K562 (cell line): ENCODE data around the gene FRMD5. TPM values are rescaled to one million over a fixed set of nuclear protein-coding genes. Genes with fewer than 3 reads are reported as not detected.
A peak's percentile ranks its signal among the peaks of the same experiment; 100 is the strongest.

Source experiments
- ATAC-seq: fragments of 200-7000 bp; cut with Tn5 transposase; 3 replicates; pipeline ENCODE4 v1.9.1; 2020; ENCODE audit warnings: moderate library complexity
- BruUV-seq: library from RNA; stranded (reverse); fragments of 400-500 nt; replicated peaks from 2 replicates; lab custom pipeline; 2021; lab: Mats Ljungman, UMichigan
- CTCF ChIA-PET: fragments of 300-600 bp; formaldehyde crosslinking; extraction: SDS; loops from one replicate; lab custom pipeline; 2021; ENCODE audit warnings: low intra/inter-chr PET ratio; lab: Yijun Ruan, JAX
- POLR2A ChIA-PET: fragments of 300-600, 350-650 bp; sonication (Branson Sonifier 250); formaldehyde crosslinking; extraction: SDS; loops from one replicate; lab custom pipeline; 2021; ENCODE audit warnings: antibody characterized with exemption, inconsistent platforms; lab: Yijun Ruan, JAX
- DNase-seq, 4 experiments: peaks; one replicate each; pipeline versions ENCODE4 v3.0.0 to v3.0.0-alpha.2; 2011 to 2018; ENCODE audit warnings: low spot score in 3 of 4, mixed read lengths in 3 of 4; ENCODE audit errors: extremely low read depth in 1 of 4
- FAIRE-seq: peaks from 2 replicates; lab custom pipeline; 2011; peaks lifted over from hg19 to GRCh38; lab: Jason Lieb, UNC
- H2AFZ ChIP-seq: 2 replicates; pipeline ENCODE4 v1.6.0; 2011; ENCODE audit warnings: low read depth, low read length, control low read depth, inconsistent platforms
- H3K27ac ChIP-seq: fragments of 200-600 bp; 3 replicates; pipeline ENCODE4 v1.8.0; 2011; ENCODE audit warnings: low read depth, mild to moderate bottlenecking, control low read depth, inconsistent platforms, low read length, moderate library complexity, mixed read lengths; ENCODE audit errors: extremely low read depth
- H3K27me3 ChIP-seq, 2 experiments: fragments of 300-600 bp in 1 of 2; 2 replicates in 1 of 2; 3 replicates in 1 of 2; pipeline versions ENCODE4 v1.6.0 to v1.8.0; 2011; ENCODE audit warnings: inconsistent platforms in 2 of 2, low read length in 2 of 2, mild to moderate bottlenecking in 1 of 2, mixed read lengths in 1 of 2, moderate library complexity in 1 of 2; ENCODE audit not compliant: control insufficient read depth in 2 of 2, insufficient read depth in 2 of 2
- H3K36me3 ChIP-seq: fragments of 300-600 bp; 3 replicates; pipeline ENCODE4 v1.8.0; 2011; ENCODE audit warnings: mild to moderate bottlenecking, low read length, inconsistent platforms; ENCODE audit not compliant: control insufficient read depth, insufficient read depth
- H3K4me1 ChIP-seq, 2 experiments: fragments of 200-600 bp in 1 of 2; replicated peaks in 1 of 2; 2 replicates in 1 of 2; 3 replicates in 1 of 2; pipeline versions ENCODE4 v1.5.1 to v1.8.0; 2011; ENCODE audit warnings: inconsistent platforms in 2 of 2, low read length in 2 of 2, mild to moderate bottlenecking in 1 of 2, mixed read lengths in 1 of 2, moderate library complexity in 1 of 2; ENCODE audit not compliant: control insufficient read depth in 2 of 2, insufficient read depth in 2 of 2
- H3K4me2 ChIP-seq: 2 replicates; pipeline ENCODE4 v1.6.1; 2011; ENCODE audit warnings: low read length, control low read depth, inconsistent platforms, mixed read lengths; ENCODE audit not compliant: insufficient read depth
- H3K4me3 ChIP-seq: fragments of 200-600 bp; sonication (generic), shearing (Covaris generic); 2 replicates; pipeline ENCODE4 v1.5.1; 2016; ENCODE audit warnings: control low read depth, inconsistent platforms
- H3K79me2 ChIP-seq: fragments of 200-600 bp; 3 replicates; pipeline ENCODE4 v1.8.0; 2011; ENCODE audit warnings: low read length, inconsistent platforms; ENCODE audit not compliant: control insufficient read depth, insufficient read depth
- H3K9ac ChIP-seq, 2 experiments: 2 replicates each; pipeline versions ENCODE4 v1.6.0 to v1.6.1; 2011; ENCODE audit warnings: low read depth in 2 of 2, low read length in 2 of 2, control low read depth in 1 of 2, inconsistent platforms in 1 of 2, mild to moderate bottlenecking in 1 of 2, mixed read lengths in 1 of 2; ENCODE audit not compliant: insufficient read depth in 1 of 2
- H3K9me1 ChIP-seq: one replicate; pipeline ENCODE4 v1.6.0; 2011; ENCODE audit warnings: inconsistent platforms, mild to moderate bottlenecking, low read length, moderate library complexity; ENCODE audit not compliant: control insufficient read depth, insufficient read depth
- H3K9me3 ChIP-seq: replicated peaks from 2 replicates; pipeline ENCODE4 v1.5.1; 2011; ENCODE audit warnings: low read depth, low read length, inconsistent platforms; ENCODE audit not compliant: control insufficient read depth, insufficient read depth
- H4K20me1 ChIP-seq: replicated peaks from 2 replicates; pipeline ENCODE4 v1.6.1; 2011; ENCODE audit warnings: low read length, inconsistent platforms, mixed read lengths; ENCODE audit not compliant: control insufficient read depth, insufficient read depth
- CREM ChIP-seq: IDR thresholded peaks from 2 replicates; pipeline ENCODE4 v1.6.1; 2014; ENCODE audit warnings: antibody characterized with exemption, low read depth
- ETV6 ChIP-seq, 3 experiments: fragments of 150-350 bp in 1 of 3; sonication (generic) in 1 of 3; formaldehyde crosslinking in 1 of 3; IDR thresholded peaks; 2 replicates each; pipeline versions ENCODE4 v1.6.1 to v1.8.0; 2014 to 2022; ENCODE audit warnings: borderline replicate concordance in 2 of 3, low read depth in 2 of 3, antibody characterized with exemption in 1 of 3, low read length in 1 of 3, mild to moderate bottlenecking in 1 of 3, missing genetic modification reagents in 1 of 3
- KDM4B ChIP-seq, 2 experiments: fragments of 450-650 bp in 1 of 2; sonication (generic) in 1 of 2; IDR thresholded peaks; 2 replicates each; pipeline ENCODE4 v1.6.1; 2016 to 2017; ENCODE audit warnings: borderline replicate concordance in 2 of 2, antibody characterized with exemption in 1 of 2, low read depth in 1 of 2, mild to moderate bottlenecking in 1 of 2
- LEF1 ChIP-seq: fragments of 450-650 bp; IDR thresholded peaks from 2 replicates; pipeline ENCODE4 v1.6.1; 2016; ENCODE audit warnings: mild to moderate bottlenecking
- NONO ChIP-seq, 2 experiments: fragments of 200-400 bp in 1 of 2; fragments of 450-650 bp in 1 of 2; formaldehyde crosslinking in 1 of 2; IDR thresholded peaks; 2 replicates each; pipeline ENCODE4 v1.6.1; 2017; ENCODE audit warnings: low read depth in 2 of 2, mild to moderate bottlenecking in 2 of 2, moderate library complexity in 2 of 2, low read length in 1 of 2
- PKNOX1 ChIP-seq: fragments of 450-650 bp; IDR thresholded peaks from 2 replicates; pipeline ENCODE4 v1.6.1; 2016
- RAD21 ChIP-seq, 2 experiments: fragments of 250-450 bp in 1 of 2; fragments of 450-650 bp in 1 of 2; sonication (Bioruptor Pico) in 1 of 2; formaldehyde crosslinking in 1 of 2; IDR thresholded peaks in 1 of 2; conservative IDR thresholded peaks in 1 of 2; 2 replicates each; pipeline versions ENCODE4 v1.4.0 to v1.8.0; 2020 to 2022; ENCODE audit warnings: mild to moderate bottlenecking in 2 of 2, moderate library complexity in 1 of 2
- SOX6 ChIP-seq: fragments of 450-650 bp; IDR thresholded peaks from 2 replicates; pipeline ENCODE4 v1.6.1; 2014; ENCODE audit warnings: mild to moderate bottlenecking
- SP2 ChIP-seq: IDR thresholded peaks from 2 replicates; pipeline ENCODE4 v1.6.1; 2011; ENCODE audit warnings: mild to moderate bottlenecking, low read depth, low read length, moderate library complexity; ENCODE audit not compliant: poor library complexity, severe bottlenecking; ENCODE audit errors: extremely low read depth
- U2AF2 ChIP-seq: fragments of 200-400 bp; formaldehyde crosslinking; optimal IDR thresholded peaks from 2 replicates; pipeline ENCODE3; 2017; ENCODE audit warnings: low read depth, mild to moderate bottlenecking, low read length
- WGBS: fragments of 100-300 bp; shearing (Covaris generic); methylation state at CpG from one replicate; pipeline ENCODE4 v1.1.6; 2016; ENCODE audit warnings: low coverage, mixed read lengths; ENCODE audit not compliant: insufficient coverage; ENCODE audit errors: missing lambda C conversion rate; 5-methylcytosine and 5-hydroxymethylcytosine counted together
- in situ Hi-C: fragments of 300-500 bp; cut with MboI; formaldehyde crosslinking; loops from 4 replicates; pipeline ENCODE4 v1.15.0; 2018; ENCODE audit warnings: inconsistent platforms, mixed read lengths
- intact Hi-C: fragments of 100-400 bp; cut with micrococcal nuclease; formaldehyde crosslinking; loops from 2 replicates; pipeline ENCODE4 v1.14.2; 2022
- polyA plus RNA-seq, 8 experiments: library from polyadenylated mRNA; depleted of rRNA in 4 of 8; stranded (reverse) in 5 of 8; unstranded in 3 of 8; fragments of >200 nt; fragmentation: Nextera tagmentation in 2 of 8; fragmentation: Illumina TruSeq in 1 of 8; extraction: Ambion mirVana in 2 of 8; extraction: Trizol in 1 of 8; gene quantifications; 2 replicates each; pipeline versions ENCODE4 v1.2.1 to v1.2.3, GENCODE V29; 2011 to 2014; ENCODE audit warnings: inconsistent platforms in 1 of 8, missing spikeins in 1 of 8
- total RNA-seq, 7 experiments: library from RNA; depleted of rRNA in 6 of 7; stranded (reverse); fragments of >200 nt in 6 of 7; fragmentation: Illumina TruSeq in 2 of 7; extraction: Trizol in 2 of 7; gene quantifications; 2 replicates each; pipeline versions ENCODE4 v1.2.1 to v1.2.3, GENCODE V29; 2011 to 2021; ENCODE audit warnings: low replicate concordance in 1 of 7
- TF ChIP-seq, protein P1 (sequence below): fragments of 250-450 bp; sonication (Bioruptor Pico); IDR thresholded peaks from 2 replicates; pipeline ENCODE4 v1.8.0; 2021; ENCODE audit warnings: moderate library complexity, mild to moderate bottlenecking, inconsistent platforms

The FRMD5 gene
- total and polyA plus RNA-seq, 9 of the 15 experiments (the other 6 are each of a cell fraction or from before 2014, with no cell fraction given): 0.13 to 0.38 TPM; not detected in 7

- no peak for TF ChIP-seq KDM4B (IDR thresholded peaks at IDR 0.05; ENCODE audit: borderline replicate concordance in 2 of 2, low read depth in 1 of 2)
- no peak for TF ChIP-seq CREM
- TF ChIP-seq SOX6: no peak
- no peak for TF ChIP-seq LEF1
- no peak for TF ChIP-seq NONO (IDR thresholded peaks at IDR 0.05; ENCODE audit: low read depth in 2 of 2, low read length in 1 of 2)
- peak; percentile 30 for TF ChIP-seq SP2
- peak; percentile 98 for TF ChIP-seq PKNOX1
- no peak for TF ChIP-seq ETV6 (IDR thresholded peaks at IDR 0.05; ENCODE audit: borderline replicate concordance in 1 of 2, low read depth in 2 of 2, low read length in 1 of 2)
- TF ChIP-seq ETV6 (CRISPR knock-in tag; IDR thresholded peaks at IDR 0.05; ENCODE audit: borderline replicate concordance): no peak
- TF ChIP-seq U2AF2: no peak
These were observed at the start of gene FRMD5 (continued) for GRCh38 chr15:44195151-44195740.

DNA sequence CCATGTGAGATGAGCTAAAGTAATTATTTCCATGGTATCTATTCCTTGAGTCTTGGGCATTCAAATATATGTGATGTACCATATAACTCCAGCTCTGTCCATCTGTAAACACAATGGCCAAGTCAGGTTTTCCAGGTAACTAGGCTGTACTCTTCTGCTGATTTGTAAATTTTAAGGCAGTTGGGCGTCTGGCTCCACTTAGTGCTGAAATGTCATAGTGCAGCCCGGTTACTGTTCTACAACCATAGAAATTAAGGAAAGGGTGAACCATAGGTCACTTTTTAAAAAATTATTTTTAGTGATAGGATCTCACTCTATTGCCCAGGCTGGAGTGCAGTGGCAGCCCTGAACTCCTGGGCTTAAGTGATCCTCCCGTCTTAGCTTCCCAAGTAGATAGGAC is 48.8 kb upstream of the FRMD5 start:
- WGBS: 14% methylated on average over 3 of the region's 3 CpGs
- Histone ChIP-seq H3K27me3 (no peaks in the 10 kb centered on the region), H3K4me3 (no peak overlapping the region), H3K36me3 (no peaks in the 10 kb centered on the region), H3K9me1 (no peaks in the 10 kb centered on the region), H3K9me3 (no peaks in the 10 kb centered on the region), H3K27ac (no peak overlapping the region), H3K9ac (no peak overlapping the region), H3K4me1 (no peaks in the 10 kb centered on the region; a peak in 1 of 5 replicates), H4K20me1 (no peaks in the 10 kb centered on the region), H2AFZ (no peak overlapping the region), H3K4me2 (no peak overlapping the region), H3K79me2 (no peaks in the 10 kb centered on the region)
- intact Hi-C loops (no loop called here), in situ Hi-C loops (no loop called here)
- ChIA-PET POLR2A (interaction anchor here (0.7 to 1.0 kb wide), 2 partner anchors 9 to 44 kb away, joined by 3 to 4 read pairs; no protein-coding TSS in a partner anchor), CTCF (no interaction called here)
- DNase-seq (no peak), FAIRE-seq (no peak), ATAC-seq (peak; percentile 61; the same call in 2 of the 3 replicates)
- TF ChIP-seq RAD21 (CRISPR knock-in tag; conservative IDR thresholded peaks at IDR 0.05 in 1 of 2, IDR thresholded peaks at IDR 0.05 in 1 of 2): 0 out of 4 replicates have a peak, but pooled peaks of 1 of the 2 experiments have one; percentile 7
- TF ChIP-seq, protein P1, sequence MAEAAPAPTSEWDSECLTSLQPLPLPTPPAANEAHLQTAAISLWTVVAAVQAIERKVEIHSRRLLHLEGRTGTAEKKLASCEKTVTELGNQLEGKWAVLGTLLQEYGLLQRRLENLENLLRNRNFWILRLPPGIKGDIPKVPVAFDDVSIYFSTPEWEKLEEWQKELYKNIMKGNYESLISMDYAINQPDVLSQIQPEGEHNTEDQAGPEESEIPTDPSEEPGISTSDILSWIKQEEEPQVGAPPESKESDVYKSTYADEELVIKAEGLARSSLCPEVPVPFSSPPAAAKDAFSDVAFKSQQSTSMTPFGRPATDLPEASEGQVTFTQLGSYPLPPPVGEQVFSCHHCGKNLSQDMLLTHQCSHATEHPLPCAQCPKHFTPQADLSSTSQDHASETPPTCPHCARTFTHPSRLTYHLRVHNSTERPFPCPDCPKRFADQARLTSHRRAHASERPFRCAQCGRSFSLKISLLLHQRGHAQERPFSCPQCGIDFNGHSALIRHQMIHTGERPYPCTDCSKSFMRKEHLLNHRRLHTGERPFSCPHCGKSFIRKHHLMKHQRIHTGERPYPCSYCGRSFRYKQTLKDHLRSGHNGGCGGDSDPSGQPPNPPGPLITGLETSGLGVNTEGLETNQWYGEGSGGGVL: no peak
- no TSS peak for BruUV-seq
